ENCODE results near the gene HAPLN3. TPM values are rescaled to one million over a fixed set of nuclear protein-coding genes. Genes with fewer than 3 reads are reported as not detected.

HAPLN3 gene
- total RNA-seq, 1 donor from 2014 or later, result 15.9 TPM

- no peak for DNase-seq (ENCODE audit: low spot score)
- ATAC-seq, result no peak
- intact Hi-C loops (cut with DNase I), result loop anchor here (5.0 kb wide), 1 partner anchor 102 kb away; no protein-coding TSS in a partner anchor
These were observed 5.1 kb upstream of the HAPLN3 start for GRCh38 chr15:88900309-88900981.

- DNase-seq (ENCODE audit: low spot score) (no peak), ATAC-seq (no peak)
- intact Hi-C loops (cut with DNase I), result no loop called here
These were observed 3.9 kb upstream of the HAPLN3 start for GRCh38 chr15:88899251-88899650.

GRCh38 chr15:88898736-88899135, 3.4 kb upstream of the HAPLN3 start:
- DNase-seq (ENCODE audit: low spot score), result no peak
- no peak for ATAC-seq
- intact Hi-C loops (cut with DNase I), result no loop called here

GRCh38 chr15:88897456-88898194, 2.3 kb upstream of the HAPLN3 start:
- intact Hi-C loops (cut with DNase I), result no loop called here
- ATAC-seq (peak; percentile 95), DNase-seq (ENCODE audit: low spot score) (peak; percentile 90)

GRCh38 chr15:88897142-88897455, 1.8 kb upstream of the HAPLN3 start:
- ATAC-seq, result no peak
- DNase-seq (ENCODE audit: low spot score), result no peak
- intact Hi-C loops (cut with DNase I), result no loop called here

GRCh38 chr15:88896333-88897033, 1.1 kb upstream of the HAPLN3 start:
- intact Hi-C loops (cut with DNase I), result no loop called here
- DNase-seq (ENCODE audit: low spot score) (no peak), ATAC-seq (no peak)

GRCh38 chr15:88894348-88894818, 961 bp downstream of the HAPLN3 start:
- ATAC-seq (no peak), DNase-seq (ENCODE audit: low spot score) (no peak)
- intact Hi-C loops (cut with DNase I), result no loop called here

GRCh38 chr15:88891540-88892254, 3.6 kb downstream of the HAPLN3 start:
- ATAC-seq (no peak), DNase-seq (ENCODE audit: low spot score) (no peak)
- intact Hi-C loops (cut with DNase I), result no loop called here

- DNase-seq (ENCODE audit: low spot score) (no peak), ATAC-seq (no peak)
- intact Hi-C loops (cut with DNase I), result no loop called here
These were observed 4.8 kb downstream of the HAPLN3 start for GRCh38 chr15:88890495-88890894.

GRCh38 chr15:88888719-88889118, 6.6 kb downstream of the HAPLN3 start:
- ATAC-seq (no peak), DNase-seq (ENCODE audit: low spot score) (no peak)
- intact Hi-C loops (cut with DNase I), result no loop called here

GRCh38 chr15:88887068-88887580, 8.2 kb downstream of the HAPLN3 start:
- no peak for ATAC-seq
- DNase-seq (ENCODE audit: low spot score), result no peak
- intact Hi-C loops (cut with DNase I), result no loop called here

- ATAC-seq, result no peak
- intact Hi-C loops (cut with DNase I), result no loop called here
These were observed 12.6 kb downstream of the HAPLN3 start for GRCh38 chr15:88882785-88883184.

GRCh38 chr15:88881775-88882174, 13.6 kb downstream of the HAPLN3 start:
- ATAC-seq, result no peak
- intact Hi-C loops (cut with DNase I), result no loop called here
- DNase-seq (ENCODE audit: low spot score), result no peak

More at GRCh38 chr15:88882785-88883184, 12.6 kb downstream of the HAPLN3 start:
- no peak for DNase-seq (ENCODE audit: low spot score)

- ATAC-seq (no peak), DNase-seq (ENCODE audit: low spot score) (no peak)
- intact Hi-C loops (cut with DNase I), result no loop called here
These were observed 14.2 kb downstream of the HAPLN3 start for GRCh38 chr15:88880944-88881740.

GRCh38 chr15:88878720-88879184, 16.6 kb downstream of the HAPLN3 start:
- intact Hi-C loops (cut with DNase I), result no loop called here
- ATAC-seq (peak; percentile 27), DNase-seq (ENCODE audit: low spot score) (no peak)

- ATAC-seq (no peak), DNase-seq (ENCODE audit: low spot score) (no peak)
- intact Hi-C loops (cut with DNase I), result no loop called here
These were observed 17.4 kb downstream of the HAPLN3 start for GRCh38 chr15:88877906-88878305.

- ATAC-seq (no peak), DNase-seq (ENCODE audit: low spot score) (no peak)
- intact Hi-C loops (cut with DNase I), result no loop called here
These were observed 17.9 kb downstream of the HAPLN3 start for GRCh38 chr15:88877415-88877814.

GRCh38 chr15:88876573-88876972, 18.8 kb downstream of the HAPLN3 start:
- DNase-seq (ENCODE audit: low spot score) (no peak), ATAC-seq (no peak)

More at GRCh38 chr15:88876573-88876972, 18.8 kb downstream of the HAPLN3 start:
- intact Hi-C loops (cut with DNase I), result no loop called here
